Stimulated activated CD4-positive, alpha-beta T cell treated with anti-CD3 and anti-CD28 coated beads, Interleukin-4, amount 100 ng/mL, for 24 hours (primary cell): ENCODE results near the gene INPP5K.
"Not testable (repeated sequence)": the region's sequence is repeated elsewhere in the genome, so short reads cannot be mapped to it uniquely, and the experiment has no call there.

Experiments used
- DNase-seq: peaks from one replicate; pipeline ENCODE4 v3.0.0-alpha.2; 2020

INPP5K gene

GRCh38 chr17:1461198-1461944 is 55.0 kb downstream of the INPP5K start:
- no peak for DNase-seq

- DNase-seq = no peak
These were observed 56.2 kb downstream of the INPP5K start for GRCh38 chr17:1460233-1460632.

- DNase-seq = peak; percentile 97
These were observed 60.4 kb downstream of the INPP5K start, which contains the start of gene CRK for GRCh38 chr17:1455797-1456599. Gene CRK (minus strand): TSS chr17:1456232. CDS start chr17:1456117, 115 bp downstream.

- DNase-seq = peak; percentile 45
These were observed 61.1 kb downstream of the INPP5K start for GRCh38 chr17:1455291-1455796.

- no peak for DNase-seq
These were observed 61.9 kb downstream of the INPP5K start for GRCh38 chr17:1454541-1454940.

GRCh38 chr17:1453694-1454093 is 62.7 kb downstream of the INPP5K start:
- not testable (repeated sequence) for DNase-seq

- no peak for DNase-seq
These were observed 63.6 kb downstream of the INPP5K start for GRCh38 chr17:1452836-1453235.

GRCh38 chr17:1450261-1450660 is 66.2 kb downstream of the INPP5K start:
- DNase-seq = not testable (repeated sequence)

- DNase-seq = no peak
These were observed 66.9 kb downstream of the INPP5K start for GRCh38 chr17:1449412-1449967.

GRCh38 chr17:1447052-1447451 is 69.4 kb downstream of the INPP5K start:
- no peak for DNase-seq

GRCh38 chr17:1446201-1446600 is 70.2 kb downstream of the INPP5K start:
- DNase-seq = no peak

GRCh38 chr17:1445695-1446094 is 70.7 kb downstream of the INPP5K start:
- not testable (repeated sequence) for DNase-seq
